Loucy (cell line): ENCODE measurements around the gene ACVR1B.

ENCODE experiments used
- EZH2phosphoT487 ChIP-seq: fragments of 200-600 bp; IDR thresholded peaks from 2 replicates; pipeline ENCODE4 v1.6.1; 2018; ENCODE audit warnings: antibody characterized with exemption, mild to moderate bottlenecking, moderate library complexity, borderline replicate concordance
- TF ChIP-seq, protein P1 (sequence below): fragments of 200-600 bp; sonication (generic); conservative IDR thresholded peaks from 2 replicates; pipeline ENCODE4 v1.5.1; 2014; ENCODE audit warnings: mild to moderate bottlenecking, antibody characterized with exemption, low read length

DNA sequence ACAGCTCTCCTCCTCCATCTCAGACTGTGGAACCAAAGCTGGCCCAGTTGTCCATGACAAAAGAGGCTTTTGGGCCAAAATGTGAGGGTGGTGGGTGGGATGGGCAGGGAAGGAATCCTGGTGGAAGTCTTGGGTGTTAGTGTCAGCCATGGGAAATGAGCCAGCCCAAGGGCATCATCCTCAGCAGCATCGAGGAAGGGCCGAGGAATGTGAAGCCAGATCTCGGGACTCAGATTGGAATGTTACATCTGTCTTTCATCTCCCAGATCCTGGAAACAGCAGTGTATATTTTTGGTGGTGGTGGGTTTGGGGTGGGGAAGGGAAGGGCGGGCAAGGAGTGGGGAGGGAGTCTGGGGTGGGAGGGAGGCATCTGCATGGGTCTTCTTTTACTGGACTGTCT, 43.5 kb downstream of the ACVR1B start:
- TF ChIP-seq, protein P1, sequence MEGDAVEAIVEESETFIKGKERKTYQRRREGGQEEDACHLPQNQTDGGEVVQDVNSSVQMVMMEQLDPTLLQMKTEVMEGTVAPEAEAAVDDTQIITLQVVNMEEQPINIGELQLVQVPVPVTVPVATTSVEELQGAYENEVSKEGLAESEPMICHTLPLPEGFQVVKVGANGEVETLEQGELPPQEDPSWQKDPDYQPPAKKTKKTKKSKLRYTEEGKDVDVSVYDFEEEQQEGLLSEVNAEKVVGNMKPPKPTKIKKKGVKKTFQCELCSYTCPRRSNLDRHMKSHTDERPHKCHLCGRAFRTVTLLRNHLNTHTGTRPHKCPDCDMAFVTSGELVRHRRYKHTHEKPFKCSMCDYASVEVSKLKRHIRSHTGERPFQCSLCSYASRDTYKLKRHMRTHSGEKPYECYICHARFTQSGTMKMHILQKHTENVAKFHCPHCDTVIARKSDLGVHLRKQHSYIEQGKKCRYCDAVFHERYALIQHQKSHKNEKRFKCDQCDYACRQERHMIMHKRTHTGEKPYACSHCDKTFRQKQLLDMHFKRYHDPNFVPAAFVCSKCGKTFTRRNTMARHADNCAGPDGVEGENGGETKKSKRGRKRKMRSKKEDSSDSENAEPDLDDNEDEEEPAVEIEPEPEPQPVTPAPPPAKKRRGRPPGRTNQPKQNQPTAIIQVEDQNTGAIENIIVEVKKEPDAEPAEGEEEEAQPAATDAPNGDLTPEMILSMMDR: no peak
- no peak for TF ChIP-seq EZH2phosphoT487
